AG04449 (cell line): ENCODE measurements around the gene TBX21.

Source experiments
- CTCF ChIA-PET: fragments of 350-600 bp; formaldehyde crosslinking; extraction: SDS; loops from one replicate; lab custom pipeline; 2021; ENCODE audit warnings: antibody characterized with exemption; lab: Yijun Ruan, JAX
- POLR2A ChIA-PET: fragments of 400-600, 350-600 bp; formaldehyde crosslinking; extraction: SDS; loops from one replicate; lab custom pipeline; 2020; ENCODE audit warnings: antibody characterized with exemption, inconsistent platforms; lab: Yijun Ruan, JAX
- DNase-seq: peaks from one replicate; pipeline ENCODE4 v3.0.0-alpha.2; 2010; ENCODE audit warnings: low read depth, low spot score
- H3K4me3 ChIP-seq: 2 replicates; pipeline ENCODE4 v1.5.1; 2011; ENCODE audit warnings: low read depth, mild to moderate bottlenecking, control low read depth, low read length
- TF ChIP-seq, protein P1 (sequence below): IDR thresholded peaks from one replicate; pipeline ENCODE4 v1.5.1; 2011; ENCODE audit warnings: mild to moderate bottlenecking, moderate library complexity, low read length, control low read depth, inconsistent platforms; ENCODE audit not compliant: insufficient read depth; ENCODE audit errors: missing control alignments

Gene TBX21

DNA sequence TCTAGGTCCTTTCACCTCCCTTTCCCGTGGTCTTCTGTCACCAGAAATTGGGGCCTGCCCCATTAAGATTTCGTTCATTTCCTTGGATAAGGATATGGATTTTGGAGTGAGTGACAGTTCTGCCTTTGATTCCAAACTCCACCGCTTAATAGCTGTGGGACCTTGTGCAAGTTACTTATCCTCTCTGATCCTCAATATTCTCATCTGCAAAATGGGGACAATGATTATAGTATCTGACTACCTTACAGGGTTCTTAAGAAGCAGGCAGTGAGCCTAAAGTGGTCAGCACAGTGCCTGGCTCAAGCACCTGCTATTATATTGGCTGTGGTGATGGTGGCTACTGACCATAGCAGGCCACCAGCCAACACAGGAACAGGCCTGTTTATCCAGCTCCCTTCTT, 23.4 kb upstream of the TBX21 start:
- H3K4me3 ChIP-seq = no peak overlapping the region
- TF ChIP-seq, protein P1, sequence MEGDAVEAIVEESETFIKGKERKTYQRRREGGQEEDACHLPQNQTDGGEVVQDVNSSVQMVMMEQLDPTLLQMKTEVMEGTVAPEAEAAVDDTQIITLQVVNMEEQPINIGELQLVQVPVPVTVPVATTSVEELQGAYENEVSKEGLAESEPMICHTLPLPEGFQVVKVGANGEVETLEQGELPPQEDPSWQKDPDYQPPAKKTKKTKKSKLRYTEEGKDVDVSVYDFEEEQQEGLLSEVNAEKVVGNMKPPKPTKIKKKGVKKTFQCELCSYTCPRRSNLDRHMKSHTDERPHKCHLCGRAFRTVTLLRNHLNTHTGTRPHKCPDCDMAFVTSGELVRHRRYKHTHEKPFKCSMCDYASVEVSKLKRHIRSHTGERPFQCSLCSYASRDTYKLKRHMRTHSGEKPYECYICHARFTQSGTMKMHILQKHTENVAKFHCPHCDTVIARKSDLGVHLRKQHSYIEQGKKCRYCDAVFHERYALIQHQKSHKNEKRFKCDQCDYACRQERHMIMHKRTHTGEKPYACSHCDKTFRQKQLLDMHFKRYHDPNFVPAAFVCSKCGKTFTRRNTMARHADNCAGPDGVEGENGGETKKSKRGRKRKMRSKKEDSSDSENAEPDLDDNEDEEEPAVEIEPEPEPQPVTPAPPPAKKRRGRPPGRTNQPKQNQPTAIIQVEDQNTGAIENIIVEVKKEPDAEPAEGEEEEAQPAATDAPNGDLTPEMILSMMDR = no peak
- CTCF ChIA-PET = interaction anchor here (1.1 to 8.3 kb wide), 2 partner anchors 11 to 92 kb away, joined by 5 to 104 read pairs; no protein-coding TSS in a partner anchor
- POLR2A ChIA-PET = no interaction called here
- DNase-seq = no peak

DNA sequence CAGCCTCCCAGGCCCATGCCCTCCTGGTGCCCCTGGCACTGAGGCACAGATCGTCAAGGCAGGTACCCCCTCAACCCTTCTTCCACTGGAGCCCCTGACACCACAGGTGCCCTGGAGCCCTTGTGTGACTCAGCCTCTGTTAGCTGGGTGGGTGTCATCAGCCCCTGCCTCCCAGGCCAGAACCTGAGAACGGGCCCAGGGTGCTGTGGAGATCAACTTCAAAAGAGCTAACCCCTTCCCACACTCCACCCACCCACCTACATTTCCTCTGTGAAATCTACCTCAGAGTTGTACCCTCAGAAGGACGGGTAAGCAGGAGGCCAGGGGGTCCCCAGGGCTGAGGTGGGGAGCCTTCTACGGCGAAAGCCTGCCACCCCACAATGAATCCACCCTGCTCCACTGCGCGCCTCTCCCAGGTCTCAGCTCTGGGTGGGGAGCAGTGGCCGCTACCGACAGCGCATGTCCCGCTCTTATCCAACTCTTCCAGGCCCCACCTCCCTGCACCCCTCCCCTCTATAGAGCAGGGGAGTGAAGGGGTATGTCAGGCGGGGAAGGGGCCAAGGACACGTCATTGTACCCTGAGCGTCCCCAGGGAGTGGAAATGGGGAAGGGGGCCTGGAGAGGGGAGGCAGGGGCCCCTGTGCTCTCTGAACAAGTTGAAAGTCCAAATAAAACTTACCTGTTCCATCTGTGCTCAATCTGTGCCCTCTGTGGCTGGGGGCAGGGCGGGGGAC, 21.5 kb upstream of the TBX21 start:
- ChIA-PET POLR2A (no interaction called here), CTCF (interaction anchor here (8.3 kb wide), 1 partner anchor 13 kb away, joined by 104 read pairs; no protein-coding TSS in a partner anchor)
- no peak overlapping the region for H3K4me3 ChIP-seq
- TF ChIP-seq, protein P1 = no peak
- DNase-seq = no peak

DNA sequence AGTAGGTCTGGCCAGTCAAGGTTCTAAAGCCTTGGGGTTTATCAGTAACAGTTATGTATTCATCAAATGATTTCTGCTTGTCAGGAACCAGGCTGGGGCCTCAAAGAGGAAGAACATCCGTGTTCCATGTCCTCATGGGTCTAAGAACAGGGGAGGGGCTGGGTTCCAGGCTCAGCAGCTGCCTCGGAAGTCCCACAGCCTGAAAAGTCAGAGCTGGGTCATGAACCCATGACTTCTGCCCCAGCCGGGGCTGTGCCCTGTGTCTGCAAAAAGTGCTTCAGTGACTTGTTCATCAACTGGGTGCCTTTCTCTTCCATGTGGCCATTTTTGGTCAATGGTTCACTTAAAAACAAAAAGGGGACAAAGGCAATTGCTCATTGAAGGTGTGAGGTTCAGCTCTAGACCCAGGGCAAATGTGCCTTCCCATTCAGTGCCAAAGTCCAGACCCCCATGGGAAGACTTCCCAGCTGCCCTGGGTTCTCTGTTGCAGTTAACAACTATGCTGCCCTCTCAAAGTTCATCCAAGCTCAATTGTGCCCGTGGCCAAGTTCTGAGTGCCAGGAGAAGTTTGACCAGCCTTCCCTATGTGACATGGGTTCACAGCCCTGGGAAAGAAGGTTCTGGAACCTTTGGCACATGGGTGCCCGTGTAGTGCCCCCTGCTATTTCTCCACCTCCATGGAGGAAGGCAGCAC, 20.6 kb upstream of the TBX21 start:
- ChIA-PET POLR2A (no interaction called here), CTCF (interaction anchor here (8.3 kb wide), 1 partner anchor 13 kb away, joined by 104 read pairs; no protein-coding TSS in a partner anchor)
- TF ChIP-seq, protein P1 = no peak
- no peak for DNase-seq
- no peak overlapping the region for H3K4me3 ChIP-seq

DNA sequence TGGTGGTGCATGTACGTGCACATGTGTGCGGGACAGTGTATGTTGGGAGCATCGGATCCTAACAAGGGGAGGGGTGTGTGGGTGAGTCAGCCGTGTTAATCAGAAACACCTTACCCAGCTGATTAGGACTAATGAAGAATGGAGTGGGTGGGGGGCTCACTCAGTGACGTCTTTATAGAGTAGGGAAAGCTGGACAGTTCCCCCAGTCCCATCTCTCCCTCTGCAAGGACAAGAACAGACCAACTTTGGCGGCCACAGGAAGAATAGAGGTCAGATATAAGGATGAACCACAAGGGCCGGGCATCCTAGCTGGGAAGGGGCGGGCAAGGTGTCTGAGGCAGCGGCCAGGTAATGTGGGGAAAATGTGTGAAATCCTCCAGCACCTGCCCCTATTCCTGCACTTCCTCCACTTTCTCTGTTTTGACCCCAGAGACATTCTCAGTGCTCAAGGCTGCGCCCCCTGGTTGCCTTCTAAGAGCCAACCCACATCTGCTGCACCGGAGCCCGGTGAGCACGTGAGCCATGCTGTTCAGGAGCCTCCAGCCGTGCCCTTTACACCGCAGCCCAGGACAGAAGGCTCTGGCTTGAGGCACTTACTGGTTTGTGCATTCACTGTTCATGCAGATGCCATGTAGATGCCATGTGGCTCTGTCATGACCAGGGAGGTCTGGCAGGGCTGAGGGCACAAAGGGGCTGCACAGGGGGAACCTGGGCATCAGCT, 18.9 kb upstream of the TBX21 start:
- CTCF ChIA-PET = interaction anchor here (0.6 to 8.3 kb wide), 5 partner anchors 9 to 23 kb away, joined by 3 to 104 read pairs (median 4); no protein-coding TSS in a partner anchor
- no peak for DNase-seq
- POLR2A ChIA-PET = no interaction called here

DNA sequence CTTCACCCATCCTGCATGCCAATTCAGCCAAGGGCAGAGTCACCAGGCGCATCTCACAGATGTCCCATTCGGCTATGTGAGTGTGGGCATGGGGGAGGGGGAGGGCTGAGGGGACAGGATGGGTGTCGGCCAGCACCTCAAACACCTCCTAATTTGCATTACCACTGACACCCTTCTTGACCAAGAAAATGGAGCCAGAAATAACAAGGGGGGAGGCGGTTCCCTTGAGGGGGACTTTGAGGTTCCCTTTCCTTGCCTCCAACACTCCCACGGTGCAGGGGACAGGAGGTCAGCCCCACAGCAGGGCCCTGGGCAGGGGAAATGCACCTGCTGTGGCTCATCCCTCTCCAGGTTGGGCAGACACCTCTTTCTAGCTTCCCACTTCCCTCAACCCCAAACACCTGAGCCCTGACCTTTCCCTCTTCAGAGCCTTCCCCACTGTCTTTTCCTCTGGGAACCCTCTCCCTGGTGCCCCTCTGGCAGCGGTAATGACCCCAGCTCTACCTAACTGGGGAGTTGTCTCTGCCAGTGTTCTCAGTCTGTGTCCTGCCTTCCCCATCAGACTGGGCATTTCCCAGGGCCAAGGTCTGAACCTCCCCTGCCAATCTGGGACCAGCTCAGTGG, 18.2 kb upstream of the TBX21 start:
- CTCF ChIA-PET = interaction anchor here (0.6 to 6.3 kb wide), 6 partner anchors 9 to 23 kb away, joined by 3 to 62 read pairs (median 3); no protein-coding TSS in a partner anchor
- no peak for DNase-seq
- POLR2A ChIA-PET = no interaction called here
- no peak overlapping the region for H3K4me3 ChIP-seq
- TF ChIP-seq, protein P1 = no peak

More for the DNA sequence above, 18.9 kb upstream of the TBX21 start:
- no peak overlapping the region for H3K4me3 ChIP-seq
- TF ChIP-seq, protein P1 = no peak
